HG03469 (cell line): ENCODE results near the gene MIF.
"Not testable (repeated sequence)": the region's sequence is repeated elsewhere in the genome, so short reads cannot be mapped to it uniquely, and the experiment has no call there.

Experiments used
- ATAC-seq: cut with Tn5 transposase; IDR thresholded peaks from one replicate; pipeline ENCODE4 v1.9.1; 2021; ENCODE audit warnings: mild to moderate bottlenecking, moderate library complexity, moderate number of reproducible peaks; ENCODE audit not compliant: unreplicated experiment

The MIF gene

GRCh38 chr22:23938328-23939016, 44.3 kb downstream of the MIF start:
- ATAC-seq = no peak

- ATAC-seq = no peak
These were observed 44.8 kb downstream of the MIF start for GRCh38 chr22:23939017-23939357.

GRCh38 chr22:23940166-23940565, 46.0 kb downstream of the MIF start:
- ATAC-seq = not testable (repeated sequence)
